GM18519 (cell line): ENCODE measurements around the gene NPHP4.

Source experiments
- ATAC-seq: cut with Tn5 transposase; IDR thresholded peaks from one replicate; pipeline ENCODE4 v1.9.1; 2021; ENCODE audit warnings: mild to moderate bottlenecking, moderate library complexity; ENCODE audit not compliant: unreplicated experiment, low FRiP score

NPHP4 gene

GRCh38 chr1:5992814-5993555 is 760 bp upstream of the NPHP4 start:
- no peak for ATAC-seq

- no peak for ATAC-seq
Measured at GRCh38 chr1:5991381-5992025, 722 bp downstream of the NPHP4 start.

- ATAC-seq = no peak
Measured at GRCh38 chr1:5990913-5991312, 1.3 kb downstream of the NPHP4 start.

GRCh38 chr1:5989731-5990271 is 2.4 kb downstream of the NPHP4 start:
- no peak for ATAC-seq

GRCh38 chr1:5989286-5989605 is 3.0 kb downstream of the NPHP4 start:
- ATAC-seq = no peak

GRCh38 chr1:5988596-5989285 is 3.5 kb downstream of the NPHP4 start:
- no peak for ATAC-seq

- ATAC-seq = no peak
Measured at GRCh38 chr1:5986018-5986417, 6.2 kb downstream of the NPHP4 start.

GRCh38 chr1:5985250-5985649 is 7.0 kb downstream of the NPHP4 start:
- no peak for ATAC-seq

- no peak for ATAC-seq
Measured at GRCh38 chr1:5983361-5984103, 8.7 kb downstream of the NPHP4 start.

GRCh38 chr1:5982868-5983267 is 9.4 kb downstream of the NPHP4 start:
- ATAC-seq = no peak

GRCh38 chr1:5982276-5982675 is 9.9 kb downstream of the NPHP4 start:
- no peak for ATAC-seq

- ATAC-seq = no peak
Measured at GRCh38 chr1:5981009-5981380, 11.2 kb downstream of the NPHP4 start.

- no peak for ATAC-seq
Measured at GRCh38 chr1:5980314-5981008, 11.8 kb downstream of the NPHP4 start.

GRCh38 chr1:5979536-5980313 is 12.5 kb downstream of the NPHP4 start:
- ATAC-seq = no peak

- ATAC-seq = no peak
Measured at GRCh38 chr1:5978452-5978851, 13.8 kb downstream of the NPHP4 start.

GRCh38 chr1:5977494-5978444 is 14.5 kb downstream of the NPHP4 start:
- no peak for ATAC-seq

- ATAC-seq = no peak
Measured at GRCh38 chr1:5976726-5977493, 15.3 kb downstream of the NPHP4 start.

GRCh38 chr1:5976231-5976630 is 16.0 kb downstream of the NPHP4 start:
- ATAC-seq = no peak
